GM19043 (cell line): Measurements from ENCODE around the gene HLA-DPA1.
"Not testable (repeated sequence)": the region's sequence is repeated elsewhere in the genome, so short reads cannot be mapped to it uniquely, and the experiment has no call there.

Experiments used
- ATAC-seq: cut with Tn5 transposase; IDR thresholded peaks from one replicate; pipeline ENCODE4 v1.9.1; 2021; ENCODE audit warnings: low read depth; ENCODE audit not compliant: unreplicated experiment

Gene HLA-DPA1

GRCh38 chr6:33073431-33073871 lies at the start of gene HLA-DPA1:
TSS of gene HLA-DPA1 (minus strand) at chr6:33073649.
- ATAC-seq, result peak; percentile 64

GRCh38 chr6:33123181-33123580 lies 49.7 kb upstream of the HLA-DPA1 start:
- no peak for ATAC-seq

- no peak for ATAC-seq
These were observed 46.6 kb upstream of the HLA-DPA1 start for GRCh38 chr6:33120001-33120400.

- no peak for ATAC-seq
These were observed 45.2 kb upstream of the HLA-DPA1 start for GRCh38 chr6:33118525-33119123.

- ATAC-seq, result no peak
These were observed 44.4 kb upstream of the HLA-DPA1 start for GRCh38 chr6:33117811-33118277.

- no peak for ATAC-seq
These were observed 43.6 kb upstream of the HLA-DPA1 start for GRCh38 chr6:33116841-33117711.

GRCh38 chr6:33116417-33116816 lies 43.0 kb upstream of the HLA-DPA1 start:
- no peak for ATAC-seq

- ATAC-seq, result no peak
These were observed 41.0 kb upstream of the HLA-DPA1 start for GRCh38 chr6:33114406-33114805.

- no peak for ATAC-seq
These were observed 40.3 kb upstream of the HLA-DPA1 start for GRCh38 chr6:33113755-33114154.

- peak; percentile 89 for ATAC-seq
These were observed 38.7 kb upstream of the HLA-DPA1 start for GRCh38 chr6:33112148-33112547.

GRCh38 chr6:33108307-33108706 lies 34.9 kb upstream of the HLA-DPA1 start:
- no peak for ATAC-seq

GRCh38 chr6:33107641-33108040 lies 34.2 kb upstream of the HLA-DPA1 start:
- no peak for ATAC-seq

GRCh38 chr6:33105916-33106871 lies 32.7 kb upstream of the HLA-DPA1 start:
- ATAC-seq, result no peak

GRCh38 chr6:33105386-33105785 lies 31.9 kb upstream of the HLA-DPA1 start:
- no peak for ATAC-seq

GRCh38 chr6:33104887-33105286 lies 31.4 kb upstream of the HLA-DPA1 start:
- no peak for ATAC-seq

- ATAC-seq, result no peak
These were observed 30.3 kb upstream of the HLA-DPA1 start for GRCh38 chr6:33103776-33104175.

- not testable (repeated sequence) for ATAC-seq
These were observed 27.8 kb upstream of the HLA-DPA1 start for GRCh38 chr6:33101121-33101737.

- ATAC-seq, result no peak
These were observed 22.2 kb upstream of the HLA-DPA1 start for GRCh38 chr6:33095681-33096080.

GRCh38 chr6:33093855-33094254 lies 20.4 kb upstream of the HLA-DPA1 start:
- ATAC-seq, result no peak

GRCh38 chr6:33092385-33092784 lies 18.9 kb upstream of the HLA-DPA1 start:
- ATAC-seq, result no peak
